Ishikawa (cell line): ENCODE measurements around the gene TSHZ3.

Experiments used
- CEBPB ChIP-seq: IDR thresholded peaks from 2 replicates; pipeline ENCODE4 v1.6.1; 2012
- CREB1 ChIP-seq: IDR thresholded peaks from 2 replicates; pipeline ENCODE4 v1.6.1; 2012; ENCODE audit warnings: low read depth
- EGR1 ChIP-seq: IDR thresholded peaks from 2 replicates; pipeline ENCODE4 v1.6.1; 2012
- EP300 ChIP-seq: IDR thresholded peaks from 2 replicates; pipeline ENCODE4 v1.6.1; 2012; ENCODE audit warnings: borderline replicate concordance
- FOXM1 ChIP-seq: IDR thresholded peaks from 2 replicates; pipeline ENCODE4 v1.6.1; 2012; ENCODE audit warnings: low read depth, borderline replicate concordance
- NFIC ChIP-seq: IDR thresholded peaks from 2 replicates; pipeline ENCODE4 v1.6.1; 2012
- RAD21 ChIP-seq: IDR thresholded peaks from 2 replicates; pipeline ENCODE4 v1.6.1; 2012; ENCODE audit warnings: low read depth
- TAF1 ChIP-seq: IDR thresholded peaks from 2 replicates; pipeline ENCODE4 v1.6.1; 2012; ENCODE audit warnings: low read depth, mild to moderate bottlenecking
- TCF12 ChIP-seq: IDR thresholded peaks from 2 replicates; pipeline ENCODE4 v1.6.1; 2012; ENCODE audit warnings: low read depth
- TEAD4 ChIP-seq: IDR thresholded peaks from 2 replicates; pipeline ENCODE4 v1.6.1; 2012
- YY1 ChIP-seq: IDR thresholded peaks from 2 replicates; pipeline ENCODE4 v1.6.1; 2012; ENCODE audit warnings: low read depth
- ZBTB7A ChIP-seq: IDR thresholded peaks from 2 replicates; pipeline ENCODE4 v1.6.1; 2012; ENCODE audit warnings: low read depth
- TF ChIP-seq, protein P1 (sequence below): IDR thresholded peaks from 2 replicates; pipeline ENCODE4 v1.6.1; 2012
- TF ChIP-seq, protein P2 (sequence below): IDR thresholded peaks from 2 replicates; pipeline ENCODE4 v1.6.1; 2012
- TF ChIP-seq, protein P3 (sequence below): IDR thresholded peaks from 2 replicates; pipeline ENCODE4 v1.6.1; 2012; ENCODE audit warnings: low read depth, mild to moderate bottlenecking

TSHZ3 gene

DNA sequence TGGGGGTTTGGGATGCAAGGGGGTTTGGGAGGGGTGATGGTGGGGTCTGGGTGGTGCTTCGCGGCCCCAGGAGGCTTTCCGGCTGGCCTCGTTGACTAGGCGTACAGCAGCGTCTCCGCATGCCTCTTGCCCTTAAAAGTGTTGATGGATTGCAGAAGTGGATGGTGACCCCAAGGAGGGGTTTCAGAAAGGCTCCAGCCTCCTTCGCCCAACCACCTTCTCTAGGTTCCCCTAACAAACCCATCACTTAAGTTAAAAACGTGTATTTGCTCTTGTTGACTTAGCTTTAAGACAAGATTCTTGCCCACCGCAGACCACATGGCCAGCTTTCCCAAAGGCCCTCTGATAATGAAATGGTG, 8.1 kb upstream of the TSHZ3 start:
- no peak for TF ChIP-seq CEBPB
- no peak for TF ChIP-seq FOXM1
- TF ChIP-seq YY1, result no peak
- TF ChIP-seq, protein P1, sequence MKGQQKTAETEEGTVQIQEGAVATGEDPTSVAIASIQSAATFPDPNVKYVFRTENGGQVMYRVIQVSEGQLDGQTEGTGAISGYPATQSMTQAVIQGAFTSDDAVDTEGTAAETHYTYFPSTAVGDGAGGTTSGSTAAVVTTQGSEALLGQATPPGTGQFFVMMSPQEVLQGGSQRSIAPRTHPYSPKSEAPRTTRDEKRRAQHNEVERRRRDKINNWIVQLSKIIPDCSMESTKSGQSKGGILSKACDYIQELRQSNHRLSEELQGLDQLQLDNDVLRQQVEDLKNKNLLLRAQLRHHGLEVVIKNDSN, result no peak
- no peak for TF ChIP-seq CREB1
- no peak for TF ChIP-seq EGR1
- no peak for TF ChIP-seq RAD21
- TF ChIP-seq, protein P2, sequence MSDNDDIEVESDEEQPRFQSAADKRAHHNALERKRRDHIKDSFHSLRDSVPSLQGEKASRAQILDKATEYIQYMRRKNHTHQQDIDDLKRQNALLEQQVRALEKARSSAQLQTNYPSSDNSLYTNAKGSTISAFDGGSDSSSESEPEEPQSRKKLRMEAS, result no peak
- no peak for TF ChIP-seq EP300
- no peak for TF ChIP-seq TAF1
- TF ChIP-seq, protein P3, sequence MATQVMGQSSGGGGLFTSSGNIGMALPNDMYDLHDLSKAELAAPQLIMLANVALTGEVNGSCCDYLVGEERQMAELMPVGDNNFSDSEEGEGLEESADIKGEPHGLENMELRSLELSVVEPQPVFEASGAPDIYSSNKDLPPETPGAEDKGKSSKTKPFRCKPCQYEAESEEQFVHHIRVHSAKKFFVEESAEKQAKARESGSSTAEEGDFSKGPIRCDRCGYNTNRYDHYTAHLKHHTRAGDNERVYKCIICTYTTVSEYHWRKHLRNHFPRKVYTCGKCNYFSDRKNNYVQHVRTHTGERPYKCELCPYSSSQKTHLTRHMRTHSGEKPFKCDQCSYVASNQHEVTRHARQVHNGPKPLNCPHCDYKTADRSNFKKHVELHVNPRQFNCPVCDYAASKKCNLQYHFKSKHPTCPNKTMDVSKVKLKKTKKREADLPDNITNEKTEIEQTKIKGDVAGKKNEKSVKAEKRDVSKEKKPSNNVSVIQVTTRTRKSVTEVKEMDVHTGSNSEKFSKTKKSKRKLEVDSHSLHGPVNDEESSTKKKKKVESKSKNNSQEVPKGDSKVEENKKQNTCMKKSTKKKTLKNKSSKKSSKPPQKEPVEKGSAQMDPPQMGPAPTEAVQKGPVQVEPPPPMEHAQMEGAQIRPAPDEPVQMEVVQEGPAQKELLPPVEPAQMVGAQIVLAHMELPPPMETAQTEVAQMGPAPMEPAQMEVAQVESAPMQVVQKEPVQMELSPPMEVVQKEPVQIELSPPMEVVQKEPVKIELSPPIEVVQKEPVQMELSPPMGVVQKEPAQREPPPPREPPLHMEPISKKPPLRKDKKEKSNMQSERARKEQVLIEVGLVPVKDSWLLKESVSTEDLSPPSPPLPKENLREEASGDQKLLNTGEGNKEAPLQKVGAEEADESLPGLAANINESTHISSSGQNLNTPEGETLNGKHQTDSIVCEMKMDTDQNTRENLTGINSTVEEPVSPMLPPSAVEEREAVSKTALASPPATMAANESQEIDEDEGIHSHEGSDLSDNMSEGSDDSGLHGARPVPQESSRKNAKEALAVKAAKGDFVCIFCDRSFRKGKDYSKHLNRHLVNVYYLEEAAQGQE, result no peak
- TF ChIP-seq TEAD4, result no peak
- TF ChIP-seq TCF12, result no peak
- no peak for TF ChIP-seq ZBTB7A
- TF ChIP-seq NFIC, result no peak

DNA sequence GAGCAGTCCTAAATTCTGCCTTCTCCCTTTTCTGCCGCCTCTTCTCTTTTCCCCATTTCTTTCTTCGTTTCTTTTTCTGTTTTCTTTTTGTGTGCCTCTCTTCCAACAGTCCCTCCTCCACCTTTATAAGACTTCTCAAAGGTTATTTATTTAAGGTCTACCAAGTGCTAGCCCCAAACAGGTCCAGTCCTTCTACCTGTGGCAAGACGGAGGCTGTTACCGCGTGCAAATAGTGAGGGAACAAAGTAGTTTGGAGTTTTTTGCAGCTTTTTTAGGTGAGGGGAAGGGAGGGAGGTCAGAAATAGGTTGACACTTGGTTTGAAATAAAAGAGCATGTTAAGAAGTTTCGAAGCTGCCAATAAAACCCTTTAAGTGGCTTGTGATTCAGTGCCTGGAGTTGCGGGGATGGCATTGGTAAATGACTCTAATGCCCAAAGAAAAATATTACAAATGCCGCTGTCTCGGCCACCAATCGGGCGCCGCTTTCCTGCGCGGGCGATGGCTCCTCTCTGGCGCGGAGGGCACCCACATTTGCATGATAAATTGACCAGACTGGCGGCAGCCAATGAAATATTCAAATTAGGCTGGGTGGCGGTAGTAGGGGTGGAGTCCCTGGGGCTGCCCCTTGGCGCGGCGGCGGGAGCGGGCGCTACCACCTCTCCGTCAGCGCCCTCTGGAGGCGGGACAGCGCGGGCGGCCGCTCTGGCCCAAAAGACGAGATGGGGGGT, 7.5 kb upstream of the TSHZ3 start:
- TF ChIP-seq EGR1 (no peak), FOXM1 (no peak)
- TF ChIP-seq, protein P3, result no peak

DNA sequence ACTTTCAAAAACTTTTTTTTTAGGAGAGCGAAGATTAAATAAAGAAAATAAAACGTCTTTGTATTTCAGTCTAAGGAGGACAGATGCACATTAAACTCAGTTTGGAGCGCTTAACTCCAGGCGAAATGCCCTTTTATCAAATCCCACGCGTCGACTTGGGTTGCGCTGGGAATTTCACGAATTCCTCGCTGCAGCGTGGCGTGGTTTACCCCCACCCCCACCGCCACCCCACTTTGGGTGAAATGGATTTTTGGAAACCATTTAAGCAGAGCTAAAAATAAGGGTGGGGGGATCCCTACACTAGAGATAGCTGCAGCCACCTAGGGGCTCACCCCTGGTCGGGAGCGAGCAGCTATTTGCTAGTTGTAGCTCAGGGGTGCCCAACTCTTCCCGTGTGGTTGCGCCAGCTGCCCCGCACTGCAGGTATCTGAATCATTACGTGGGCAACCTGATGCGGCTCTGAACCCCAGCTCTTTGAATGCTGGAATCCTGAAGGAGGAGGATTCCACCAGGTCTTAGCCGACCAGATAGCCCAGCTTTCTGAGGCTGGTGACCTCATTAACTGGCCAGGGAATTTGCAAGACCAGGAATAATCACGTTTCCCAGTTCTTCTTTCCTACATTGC, 6.5 kb upstream of the TSHZ3 start:
- no peak for TF ChIP-seq CEBPB
- TF ChIP-seq, protein P1, result no peak
- TF ChIP-seq TEAD4, result no peak
- TF ChIP-seq ZBTB7A, result no peak
- no peak for TF ChIP-seq YY1
- no peak for TF ChIP-seq EGR1
- no peak for TF ChIP-seq RAD21
- TF ChIP-seq CREB1, result no peak
- no peak for TF ChIP-seq EP300
- no peak for TF ChIP-seq TCF12
- no peak for TF ChIP-seq TAF1

DNA sequence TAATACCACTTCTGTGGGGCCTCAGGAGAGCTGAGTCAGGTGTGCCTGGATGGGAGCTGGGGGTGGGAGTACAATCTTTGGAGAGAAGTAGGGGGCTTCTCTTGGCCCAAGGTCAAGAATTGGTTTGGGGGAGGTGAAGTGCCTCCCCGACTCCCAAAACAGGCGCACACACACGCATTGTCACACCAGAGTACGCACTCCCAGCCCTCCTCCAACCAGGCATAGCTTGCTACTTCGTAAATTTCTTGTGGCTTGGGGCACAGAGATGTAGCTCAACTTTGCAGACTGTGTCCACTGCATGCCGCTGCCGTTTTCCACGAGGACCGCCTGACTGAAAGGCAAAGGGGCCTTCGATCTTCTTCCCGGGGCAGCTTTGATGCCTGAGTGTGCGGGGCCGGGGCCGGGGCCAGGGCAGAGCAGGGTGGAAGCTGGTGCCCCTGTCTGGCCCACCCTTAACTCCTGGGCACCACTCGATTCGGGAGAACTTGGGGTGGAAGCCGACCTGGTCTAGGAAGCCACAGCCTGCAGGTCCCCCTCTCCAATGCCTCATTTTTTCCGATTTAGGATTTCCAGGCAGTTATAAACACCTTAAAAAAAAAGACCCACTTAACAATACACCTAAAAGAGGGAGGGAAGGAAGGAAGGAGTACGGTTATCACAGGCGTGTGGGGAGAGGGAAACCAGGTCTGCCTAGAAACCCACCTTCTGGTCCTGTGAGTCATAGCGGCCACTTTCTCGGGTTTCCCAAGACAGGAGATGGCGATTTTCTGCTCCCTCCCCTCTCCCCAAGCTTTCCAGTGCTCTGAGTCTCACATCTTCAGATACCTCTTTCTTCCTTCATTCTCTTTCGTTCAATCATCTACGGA, 5.8 kb upstream of the TSHZ3 start:
- TF ChIP-seq, protein P2, result no peak
- TF ChIP-seq NFIC (no peak), CEBPB (no peak), EP300 (no peak), YY1 (no peak), RAD21 (no peak), EGR1 (no peak), ZBTB7A (no peak), TAF1 (no peak), TCF12 (no peak), CREB1 (no peak), FOXM1 (no peak), TEAD4 (no peak)
- TF ChIP-seq, protein P1, result no peak
- TF ChIP-seq, protein P3, result no peak
